Measurements from ENCODE around the gene FLNB.

- TF ChIP-seq CTCF (IDR thresholded peaks at IDR 0.05): no peak
- no peak for TF ChIP-seq EZH2phosphoT487 (IDR thresholded peaks at IDR 0.05)
- no peak for TF ChIP-seq EZH2 (IDR thresholded peaks at IDR 0.05)
Observed at GRCh38 chr3:58188173-58188564, 179.9 kb downstream of the FLNB start.
